B cell (primary cell): Measurements from ENCODE around the gene EVI2A.

Source experiments
- EZH2 ChIP-seq: IDR thresholded peaks from 2 replicates; pipeline ENCODE4 v1.6.1; 2012; ENCODE audit warnings: borderline replicate concordance, low read depth, mild to moderate bottlenecking, moderate library complexity, low read length; ENCODE audit not compliant: insufficient read depth, poor library complexity, severe bottlenecking
- TF ChIP-seq, protein P1 (sequence below): fragments of 200-600 bp; IDR thresholded peaks from one replicate; pipeline ENCODE4 v1.8.0; 2022; ENCODE audit warnings: antibody characterized with exemption, mild to moderate bottlenecking

- TF ChIP-seq EZH2 = no peak
- TF ChIP-seq, protein P1, sequence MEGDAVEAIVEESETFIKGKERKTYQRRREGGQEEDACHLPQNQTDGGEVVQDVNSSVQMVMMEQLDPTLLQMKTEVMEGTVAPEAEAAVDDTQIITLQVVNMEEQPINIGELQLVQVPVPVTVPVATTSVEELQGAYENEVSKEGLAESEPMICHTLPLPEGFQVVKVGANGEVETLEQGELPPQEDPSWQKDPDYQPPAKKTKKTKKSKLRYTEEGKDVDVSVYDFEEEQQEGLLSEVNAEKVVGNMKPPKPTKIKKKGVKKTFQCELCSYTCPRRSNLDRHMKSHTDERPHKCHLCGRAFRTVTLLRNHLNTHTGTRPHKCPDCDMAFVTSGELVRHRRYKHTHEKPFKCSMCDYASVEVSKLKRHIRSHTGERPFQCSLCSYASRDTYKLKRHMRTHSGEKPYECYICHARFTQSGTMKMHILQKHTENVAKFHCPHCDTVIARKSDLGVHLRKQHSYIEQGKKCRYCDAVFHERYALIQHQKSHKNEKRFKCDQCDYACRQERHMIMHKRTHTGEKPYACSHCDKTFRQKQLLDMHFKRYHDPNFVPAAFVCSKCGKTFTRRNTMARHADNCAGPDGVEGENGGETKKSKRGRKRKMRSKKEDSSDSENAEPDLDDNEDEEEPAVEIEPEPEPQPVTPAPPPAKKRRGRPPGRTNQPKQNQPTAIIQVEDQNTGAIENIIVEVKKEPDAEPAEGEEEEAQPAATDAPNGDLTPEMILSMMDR = no peak
These were observed 28.0 kb upstream of the EVI2A start for GRCh38 chr17:31349454-31349853.
